Glomerular visceral epithelial cell (primary cell): ENCODE measurements around the gene ZNF101.

Experiments used
- DNase-seq: peaks from one replicate; pipeline ENCODE4 v3.0.0-alpha.2; 2016; ENCODE audit errors: extremely low spot score

Gene ZNF101

GRCh38 chr19:19711934-19712828 lies 43.5 kb downstream of the ZNF101 start:
- no peak for DNase-seq

- no peak for DNase-seq
Measured at GRCh38 chr19:19719798-19720197, 51.2 kb downstream of the ZNF101 start.

- DNase-seq = no peak
Measured at GRCh38 chr19:19721896-19722295, 53.3 kb downstream of the ZNF101 start.

GRCh38 chr19:19732579-19733501 lies 64.2 kb downstream of the ZNF101 start, which contains the start of gene ZNF14:
ZNF14 (minus strand) TSS chr19:19733112; CDS start chr19:19732958, 154 bp downstream.
- DNase-seq = peak; percentile 92
